SK-N-SH (cell line): Measurements from ENCODE around the gene MAS1L. TPM values are rescaled to one million over a fixed set of nuclear protein-coding genes. Genes with fewer than 3 reads are reported as not detected.

Experiments used
- CTCF ChIA-PET: fragments of 300-600, 350-600 bp; formaldehyde crosslinking; extraction: SDS; loops from one replicate; lab custom pipeline; 2021; lab: Yijun Ruan, JAX
- POLR2A ChIA-PET: fragments of 350-600 bp; sonication (Branson Sonifier 250); formaldehyde crosslinking; extraction: SDS; loops from one replicate; lab custom pipeline; 2020; ENCODE audit warnings: antibody characterized with exemption, inconsistent platforms; lab: Yijun Ruan, JAX
- DNase-seq: peaks from one replicate; pipeline ENCODE4 v3.0.0; 2012
- H2AFZ ChIP-seq: fragments of 200-600 bp; sonication (generic); 2 replicates; pipeline ENCODE4 v1.8.1; 2016; ENCODE audit warnings: antibody characterized with exemption, mild to moderate bottlenecking, low read depth
- H3F3A ChIP-seq: fragments of 200-600 bp; sonication (generic); replicated peaks from 2 replicates; pipeline ENCODE3; 2016; ENCODE audit warnings: antibody characterized with exemption, mild to moderate bottlenecking; ENCODE audit not compliant: insufficient read depth
- H3K27ac ChIP-seq, 2 experiments: fragments of 200-500 bp in 1 of 2; fragments of 200-600 bp in 1 of 2; sonication (Bioruptor generic) in 1 of 2; sonication (generic), shearing (Covaris generic) in 1 of 2; 2 replicates each; pipeline versions ENCODE4 v1.5.1 to v1.6.1; 2014 to 2016; ENCODE audit warnings: low read depth in 2 of 2, inconsistent platforms in 1 of 2, low read length in 1 of 2, mild to moderate bottlenecking in 1 of 2, mixed read lengths in 1 of 2
- H3K27me3 ChIP-seq: fragments of 200-600 bp; sonication (generic), shearing (Covaris generic); 2 replicates; pipeline ENCODE4 v1.6.1; 2016; ENCODE audit warnings: mixed run types; ENCODE audit not compliant: insufficient read depth
- H3K36me3 ChIP-seq, 2 experiments: fragments of 200-500 bp in 1 of 2; fragments of 200-600 bp in 1 of 2; sonication (Bioruptor generic) in 1 of 2; sonication (generic) in 1 of 2; replicated peaks in 1 of 2; 2 replicates each; pipeline versions ENCODE3 to v1.5.1; 2014 to 2016; ENCODE audit warnings: low read length in 1 of 2, mild to moderate bottlenecking in 1 of 2; ENCODE audit not compliant: insufficient read depth in 2 of 2, control insufficient read depth in 1 of 2
- H3K4me1 ChIP-seq, 2 experiments: fragments of 200-500 bp in 1 of 2; fragments of 200-600 bp in 1 of 2; sonication (Bioruptor generic) in 1 of 2; sonication (generic), shearing (Covaris generic) in 1 of 2; 2 replicates each; pipeline versions ENCODE4 v1.5.1 to v1.6.1; 2014 to 2016; ENCODE audit warnings: low read depth in 1 of 2, low read length in 1 of 2, mixed run types in 1 of 2; ENCODE audit not compliant: insufficient read depth in 2 of 2, control insufficient read depth in 1 of 2
- H3K4me2 ChIP-seq: fragments of 200-600 bp; sonication (generic), shearing (Covaris generic); 2 replicates; pipeline ENCODE4 v1.6.1; 2017; ENCODE audit warnings: mixed run types
- H3K4me3 ChIP-seq, 2 experiments: fragments of 200-500 bp in 1 of 2; fragments of 200-600 bp in 1 of 2; sonication (Bioruptor generic) in 1 of 2; sonication (generic), shearing (Covaris generic) in 1 of 2; 2 replicates each; pipeline versions ENCODE4 v1.5.1 to v1.8.1; 2014 to 2016; ENCODE audit warnings: low read depth in 2 of 2, inconsistent platforms in 1 of 2, low read length in 1 of 2, mild to moderate bottlenecking in 1 of 2, mixed read lengths in 1 of 2, moderate library complexity in 1 of 2
- H3K79me2 ChIP-seq: fragments of 200-600 bp; sonication (generic); 2 replicates; pipeline ENCODE4 v1.8.1; 2017; ENCODE audit warnings: mild to moderate bottlenecking; ENCODE audit not compliant: insufficient read depth
- H3K9ac ChIP-seq: fragments of 200-600 bp; sonication (generic); 2 replicates; pipeline ENCODE4 v1.6.1; 2017; ENCODE audit warnings: mixed run types
- H3K9me2 ChIP-seq: fragments of 200-600 bp; sonication (generic); 2 replicates; pipeline ENCODE4 v1.6.1; 2017; ENCODE audit warnings: mixed run types
- H3K9me3 ChIP-seq: fragments of 200-600 bp; sonication (generic); 2 replicates; pipeline ENCODE4 v1.6.1; 2017; ENCODE audit warnings: mixed run types, mild to moderate bottlenecking, moderate library complexity
- H4K20me1 ChIP-seq: fragments of 200-600 bp; sonication (generic); 2 replicates; pipeline ENCODE4 v1.6.1; 2017; ENCODE audit warnings: mild to moderate bottlenecking, mixed run types; ENCODE audit not compliant: insufficient read depth
- ELF1 ChIP-seq: IDR thresholded peaks from 2 replicates; pipeline ENCODE4 v1.4.0; 2012
- EP300 ChIP-seq, 2 experiments: IDR thresholded peaks; 2 replicates each; pipeline versions ENCODE4 v1.4.0 to v1.6.1; 2012; ENCODE audit warnings: borderline replicate concordance in 1 of 2, low read depth in 1 of 2, low read length in 1 of 2
- FOSL2 ChIP-seq: IDR thresholded peaks from 2 replicates; pipeline ENCODE4 v1.4.0; 2012; ENCODE audit warnings: low read depth, mild to moderate bottlenecking, moderate library complexity, borderline replicate concordance
- GABPA ChIP-seq: IDR thresholded peaks from 2 replicates; pipeline ENCODE4 v1.4.0; 2012; ENCODE audit warnings: low read depth, mild to moderate bottlenecking
- JUND ChIP-seq: IDR thresholded peaks from 2 replicates; pipeline ENCODE4 v1.4.0; 2012
- POLR2AphosphoS5 ChIP-seq: IDR thresholded peaks from 2 replicates; pipeline ENCODE4 v1.6.1; 2012; ENCODE audit warnings: low read depth, low read length
- RFX5 ChIP-seq: IDR thresholded peaks from 2 replicates; pipeline ENCODE4 v1.6.1; 2012; ENCODE audit warnings: mild to moderate bottlenecking, improper control_type of control experiment, low read length
- TEAD4 ChIP-seq: IDR thresholded peaks from 2 replicates; pipeline ENCODE4 v1.4.0; 2012; ENCODE audit warnings: mild to moderate bottlenecking, borderline replicate concordance; ENCODE audit not compliant: insufficient read depth
- YY1 ChIP-seq: IDR thresholded peaks from 2 replicates; pipeline ENCODE4 v1.4.0; 2012; ENCODE audit warnings: low read depth, mild to moderate bottlenecking
- ZBTB33 ChIP-seq: IDR thresholded peaks from 2 replicates; pipeline ENCODE4 v1.4.0; 2012; ENCODE audit warnings: low read depth, borderline replicate concordance
- WGBS: methylation state at CpG from one replicate; pipeline ENCODE4 v1.1.6; 2017; ENCODE audit warnings: low lambda C conversion rate; 5-methylcytosine and 5-hydroxymethylcytosine counted together
- polyA plus RNA-seq, 3 experiments: library from polyadenylated mRNA; depleted of rRNA; stranded (reverse); fragments of >200 nt; gene quantifications; 2 replicates each; pipeline ENCODE4 v1.2.3, GENCODE V29; 2012

The MAS1L gene
- polyA plus RNA-seq, 1 of the 3 experiments (the other 2 are of a cell fraction) = not detected

DNA sequence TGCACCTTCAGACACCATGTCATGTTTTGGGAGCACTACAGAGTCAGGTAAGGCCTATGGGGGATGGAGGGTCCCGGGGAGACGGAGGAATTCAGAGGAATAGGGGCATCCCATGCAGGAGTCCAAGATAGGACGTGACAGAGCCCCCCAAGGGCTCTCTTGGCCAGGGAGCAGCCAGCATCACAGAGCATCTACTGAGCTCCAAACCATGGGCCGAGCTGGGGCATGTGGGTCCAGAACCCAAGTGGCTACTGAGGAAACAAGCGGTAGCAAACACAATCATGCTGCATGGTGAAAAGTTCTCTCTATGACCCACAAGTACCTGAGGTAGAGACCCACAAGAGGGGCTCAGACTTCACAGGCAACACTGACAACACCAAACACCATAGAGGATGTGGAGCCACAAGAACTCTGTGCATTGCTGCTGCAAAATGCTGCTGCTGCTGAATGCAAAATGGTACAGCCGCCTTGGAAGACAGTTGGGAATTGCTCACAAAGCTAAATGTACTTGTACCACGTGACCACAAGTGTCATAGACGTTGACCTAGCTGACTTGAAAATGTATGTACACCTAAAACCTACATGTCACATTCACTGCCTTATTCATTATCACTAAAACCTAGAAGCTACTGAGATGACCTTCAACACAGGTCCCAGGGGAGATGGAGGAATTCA is 33.4 kb upstream of the MAS1L start:
- H3K9me3 ChIP-seq = no peaks in the 10 kb centered on the region
- H3K9me2 ChIP-seq = no peaks in the 10 kb centered on the region
- no peak for TF ChIP-seq FOSL2
- no peak for TF ChIP-seq YY1
- TF ChIP-seq GABPA = no peak
- TF ChIP-seq JUND = no peak
- no peak for TF ChIP-seq RFX5
- no peak overlapping the region for H3K4me3 ChIP-seq
- no peak for DNase-seq
- 2% methylated on average over 7 of the region's 8 CpGs for WGBS
- H3K4me1 ChIP-seq = no peaks in the 10 kb centered on the region
- ChIA-PET CTCF (no interaction called here), POLR2A (no interaction called here)
- no peak overlapping the region for H3K27ac ChIP-seq
- H3K27me3 ChIP-seq = peaks cover 34% of the 10 kb centered on the region; the same call in 1 of the 2 replicates
- H3K79me2 ChIP-seq = no peaks in the 10 kb centered on the region
- H3F3A ChIP-seq = no peaks in the 10 kb centered on the region
- H4K20me1 ChIP-seq = no peaks in the 10 kb centered on the region
- no peak overlapping the region for H2AFZ ChIP-seq
- no peak overlapping the region for H3K9ac ChIP-seq
- H3K4me2 ChIP-seq = no peak overlapping the region
- peaks cover 0 to 4% of the 10 kb centered on the region in 2 experiments for H3K36me3 ChIP-seq

- WGBS = 12% methylated on average over 4 of the region's 4 CpGs
- DNase-seq = no peak
- POLR2A ChIA-PET = no interaction called here
These were observed 32.5 kb upstream of the MAS1L start for GRCh38 chr6:29520232-29520631.

More at GRCh38 chr6:29520232-29520631, 32.5 kb upstream of the MAS1L start:
- Histone ChIP-seq H2AFZ (no peak overlapping the region), H3K9me2 (no peaks in the 10 kb centered on the region), H3K79me2 (no peaks in the 10 kb centered on the region), H3F3A (no peaks in the 10 kb centered on the region), H3K9me3 (no peaks in the 10 kb centered on the region), H3K27ac (no peak overlapping the region), H3K4me3 (no peak overlapping the region), H3K36me3 (peaks cover 0 to 4% of the 10 kb centered on the region in 2 experiments), H3K9ac (no peak overlapping the region), H3K27me3 (peaks cover 30% of the 10 kb centered on the region; the same call in 1 of the 2 replicates), H3K4me1 (no peaks in the 10 kb centered on the region), H4K20me1 (no peaks in the 10 kb centered on the region), H3K4me2 (no peak overlapping the region)
- CTCF ChIA-PET = no interaction called here
- TF ChIP-seq YY1 (no peak), EP300 (IDR thresholded peaks at IDR 0.05; ENCODE audit: borderline replicate concordance in 1 of 2, low read depth in 1 of 2, low read length in 1 of 2) (no peak), ELF1 (no peak), TEAD4 (no peak), ZBTB33 (no peak), POLR2AphosphoS5 (no peak)
